Pancreas (tissue), 10 donors: ENCODE results near the gene IL17RD. TPM values are rescaled to one million over a fixed set of nuclear protein-coding genes. Genes with fewer than 3 reads are reported as not detected.

Experiments
- ATAC-seq, 4 donors: fragments of 200-7000 bp; cut with Tn5 transposase; one replicate each; pipeline versions ENCODE4 v1.8.0 to v1.9.1; 2020; ENCODE audit warnings: mild to moderate bottlenecking in 4 of 4, moderate library complexity in 4 of 4
- DNase-seq, 6 donors: peaks; one replicate each; pipeline ENCODE4 v3.0.0-alpha.2; 2020
- FAIRE-seq: peaks from 2 replicates; lab custom pipeline; 2012; peaks lifted over from hg19 to GRCh38; lab: Jason Lieb, UNC
- H3K27ac ChIP-seq, 4 donors: fragments of 200-600 bp; sonication (generic); 1 replicate in 3 of 4; 2 replicates in 1 of 4; pipeline versions ENCODE4 v1.5.0 to v1.8.0; 2020
- H3K27me3 ChIP-seq, 4 donors: fragments of 200-600 bp; one replicate each; pipeline ENCODE4 v1.8.0; 2021
- H3K36me3 ChIP-seq, 3 donors: fragments of 200-600 bp; sonication (generic) in 1 of 3; one replicate each; pipeline versions ENCODE4 v1.5.0 to v1.8.0; 2020 to 2021
- H3K4me1 ChIP-seq, 3 donors: fragments of 200-600 bp; one replicate each; pipeline ENCODE4 v1.8.0; 2021
- H3K4me3 ChIP-seq, 4 donors: fragments of 200-600 bp; sonication (generic) in 2 of 4; one replicate each; pipeline versions ENCODE4 v1.5.0 to v1.8.0; 2020 to 2021
- H3K9me3 ChIP-seq, 4 donors: fragments of 200-600 bp; one replicate each; pipeline ENCODE4 v1.8.0; 2021
- WGBS, 2 donors: extraction: QIAGEN DNeasy Blood & Tissue Kit; methylation state at CpG; one replicate each; pipeline ENCODE4 v1.1.7; 2013; 5-methylcytosine and 5-hydroxymethylcytosine counted together
- intact Hi-C, 3 donors: fragments of 100-400 bp; cut with DNase I; formaldehyde crosslinking; loops; one replicate each; pipeline versions ENCODE4 v1.11.1 to v1.14.2; 2022
- polyA plus RNA-seq, 2 donors: library from polyadenylated mRNA; stranded (reverse); fragments of 200-250 nt; gene quantifications; one replicate each; pipeline ENCODE4 v1.2.3, GENCODE V29; 2013
- total RNA-seq, 6 donors: library from RNA; stranded (reverse); fragmentation: NEBNext Ultra II Directional in 4 of 6; extraction: Animal tissue kit (Norgen Biotek cat#: 25700) in 4 of 6; gene quantifications; one replicate each; pipeline versions ENCODE4 v1.2.1 to v1.2.4, GENCODE V29; 2021 to 2023
- TF ChIP-seq, protein P1 (sequence below), 4 donors: fragments of 200-600 bp; sonication (generic) in 3 of 4; IDR thresholded peaks; one replicate each; pipeline versions ENCODE4 v1.5.0 to v1.8.0; 2021; ENCODE audit warnings: antibody characterized with exemption in 4 of 4
- donor health status: healthy with polysubstance abuse.
- donor health status: DM: no; HTN: no; CAD: no; lungs with moderate emphysema.
- donor health status: DM: no; HTN: no; CAD: no.
- donor health status: control.
- donor health status: control.
- donor health status: Bipolar disorder and iron deficiency.
- donor health status: DM: yes; HTN: yes; CAD: no.
- donor health status: DM: no; HTN: no; CAD: no.
- donor health status: DM: no; HTN: no; CAD: no.
- donor health status: DM: yes; HTN: yes; CAD: no.

IL17RD gene
- total and polyA plus RNA-seq, 8 donors = 0.42 to 3.9 (median 1.9) TPM

- intact Hi-C loops = no loop called here
- FAIRE-seq = peak; percentile 17
- Histone ChIP-seq H3K4me3 (no peak overlapping the region), H3K27ac (no peak overlapping the region), H3K27me3 (no peaks in the 10 kb centered on the region), H3K9me3 (no peaks in the 10 kb centered on the region), H3K4me1 (no peaks in the 10 kb centered on the region), H3K36me3 (no peaks in the 10 kb centered on the region)
- WGBS, 2 donors = 88 to 99% methylated on average over 3 of the region's 3 CpGs
- no peak for DNase-seq
- TF ChIP-seq, protein P1, sequence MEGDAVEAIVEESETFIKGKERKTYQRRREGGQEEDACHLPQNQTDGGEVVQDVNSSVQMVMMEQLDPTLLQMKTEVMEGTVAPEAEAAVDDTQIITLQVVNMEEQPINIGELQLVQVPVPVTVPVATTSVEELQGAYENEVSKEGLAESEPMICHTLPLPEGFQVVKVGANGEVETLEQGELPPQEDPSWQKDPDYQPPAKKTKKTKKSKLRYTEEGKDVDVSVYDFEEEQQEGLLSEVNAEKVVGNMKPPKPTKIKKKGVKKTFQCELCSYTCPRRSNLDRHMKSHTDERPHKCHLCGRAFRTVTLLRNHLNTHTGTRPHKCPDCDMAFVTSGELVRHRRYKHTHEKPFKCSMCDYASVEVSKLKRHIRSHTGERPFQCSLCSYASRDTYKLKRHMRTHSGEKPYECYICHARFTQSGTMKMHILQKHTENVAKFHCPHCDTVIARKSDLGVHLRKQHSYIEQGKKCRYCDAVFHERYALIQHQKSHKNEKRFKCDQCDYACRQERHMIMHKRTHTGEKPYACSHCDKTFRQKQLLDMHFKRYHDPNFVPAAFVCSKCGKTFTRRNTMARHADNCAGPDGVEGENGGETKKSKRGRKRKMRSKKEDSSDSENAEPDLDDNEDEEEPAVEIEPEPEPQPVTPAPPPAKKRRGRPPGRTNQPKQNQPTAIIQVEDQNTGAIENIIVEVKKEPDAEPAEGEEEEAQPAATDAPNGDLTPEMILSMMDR (IDR thresholded peaks at IDR 0.05) = no peak
- no peak for ATAC-seq
These were observed 26.9 kb upstream of the IL17RD start for GRCh38 chr3:57192028-57192427.

- Histone ChIP-seq H3K27ac (no peak overlapping the region), H3K4me3 (no peak overlapping the region), H3K4me1 (no peaks in the 10 kb centered on the region), H3K36me3 (no peaks in the 10 kb centered on the region), H3K27me3 (no peaks in the 10 kb centered on the region), H3K9me3 (no peaks in the 10 kb centered on the region)
- TF ChIP-seq, protein P1 (IDR thresholded peaks at IDR 0.05) = no peak
- DNase-seq = no peak
- ATAC-seq = no peak
- no peak for FAIRE-seq
- intact Hi-C loops = no loop called here
- 70 to 72% methylated on average over 6 of the region's 6 CpGs for WGBS, 2 donors
These were observed 19.4 kb upstream of the IL17RD start for GRCh38 chr3:57184526-57184925.

DNA sequence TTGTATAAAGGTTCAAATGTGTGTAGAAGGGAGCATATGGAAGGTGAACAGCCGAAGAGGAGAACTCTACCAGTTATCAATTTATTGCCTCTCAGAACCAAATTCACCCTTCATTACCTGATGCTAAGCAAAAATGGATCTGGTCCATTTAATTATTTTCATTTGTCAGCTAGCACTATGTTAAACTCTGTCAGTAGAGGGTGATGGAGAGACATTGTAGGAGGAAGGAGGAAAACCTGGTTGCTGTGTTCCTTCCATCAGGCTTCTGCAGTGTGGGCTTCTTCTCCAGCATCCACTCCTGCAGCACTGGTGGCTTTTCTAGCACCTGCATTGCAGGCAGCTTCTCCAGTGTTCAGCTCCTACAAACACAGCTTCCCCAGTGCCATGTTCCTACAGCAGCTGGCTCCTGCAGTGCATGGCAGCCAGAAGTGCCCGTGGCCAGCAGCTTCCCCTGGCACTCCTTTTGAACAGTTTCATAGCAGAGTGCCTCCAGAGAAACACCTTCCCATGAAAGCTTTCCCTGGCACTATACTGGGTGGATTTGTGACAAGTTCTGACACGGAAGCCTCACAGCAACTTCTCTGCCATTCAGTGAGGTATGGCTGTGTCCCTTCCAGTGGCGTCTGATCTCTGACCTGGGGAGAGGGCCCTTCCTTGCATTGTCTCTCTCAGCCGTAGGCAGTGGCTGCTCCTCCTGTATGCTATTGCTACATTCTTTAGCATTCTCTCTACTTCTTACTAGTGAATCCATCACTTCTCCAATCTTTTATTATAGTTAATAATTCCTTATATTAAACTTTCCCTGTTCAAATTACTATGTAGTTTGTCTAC lies 14.6 kb upstream of the IL17RD start:
- ATAC-seq = peak in 3 of 4 donors; percentile 27 to 67 (median 67)

DNA sequence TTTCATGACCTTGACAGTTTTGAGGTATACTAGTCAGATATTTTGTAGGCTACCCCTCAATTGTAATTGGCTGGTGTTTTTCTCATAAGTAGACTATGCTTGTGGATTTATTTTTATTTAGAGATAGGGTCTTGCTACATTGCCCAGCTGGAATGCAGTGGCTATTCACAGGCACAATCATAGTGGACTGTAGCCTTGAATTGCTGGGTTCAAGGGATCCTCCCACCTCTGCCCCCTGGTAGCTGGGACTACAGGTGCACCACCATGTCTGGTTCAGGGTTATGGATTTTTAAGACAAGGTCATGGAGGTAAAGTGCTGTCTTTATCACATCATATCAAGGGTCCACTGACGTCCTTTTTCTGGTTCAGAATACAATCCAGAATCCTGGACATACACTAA lies 10.9 kb upstream of the IL17RD start:
- intact Hi-C loops = no loop called here
- WGBS, 2 donors = 38 to 50% methylated on average over 1 of the region's 1 CpG

More for the DNA sequence above, 14.6 kb upstream of the IL17RD start:
- DNase-seq (no peak), FAIRE-seq (no peak)
- Histone ChIP-seq H3K9me3 (no peaks in the 10 kb centered on the region), H3K4me3 (no peak overlapping the region), H3K27me3 (no peaks in the 10 kb centered on the region), H3K27ac (peak overlapping the region in 1 of 4 donors; percentile 3), H3K36me3 (no peaks in the 10 kb centered on the region), H3K4me1 (no peaks in the 10 kb centered on the region)
- intact Hi-C loops = no loop called here
- 48 to 61% methylated on average over 5 of the region's 5 CpGs for WGBS, 2 donors
- TF ChIP-seq, protein P1 (IDR thresholded peaks at IDR 0.05) = no peak

More for the DNA sequence above, 10.9 kb upstream of the IL17RD start:
- TF ChIP-seq, protein P1 (IDR thresholded peaks at IDR 0.05) = no peak
- no peak overlapping the region for H3K27ac ChIP-seq
- no peak for FAIRE-seq
- no peaks in the 10 kb centered on the region for H3K9me3 ChIP-seq
- DNase-seq = no peak
- no peak for ATAC-seq
- H3K36me3 ChIP-seq = no peaks in the 10 kb centered on the region
- H3K4me3 ChIP-seq = no peak overlapping the region
- no peaks in the 10 kb centered on the region for H3K4me1 ChIP-seq
- no peaks in the 10 kb centered on the region for H3K27me3 ChIP-seq
